ENCODE results near the gene IL1RL1. TPM values are rescaled to one million over a fixed set of nuclear protein-coding genes. Genes with fewer than 3 reads are reported as not detected.
A peak's percentile ranks its signal among the peaks of the same experiment; 100 is the strongest.

Gene IL1RL1
- total RNA-seq, 1 donor from 2014 or later, result not detected

- FAIRE-seq (no peak), DNase-seq (ENCODE audit: low spot score in 2 of 2) (no peak)
Measured at GRCh38 chr2:102334486-102334885, 23.1 kb downstream of the IL1RL1 start.

GRCh38 chr2:102335871-102336366, 24.6 kb downstream of the IL1RL1 start:
- FAIRE-seq, result no peak
- DNase-seq (ENCODE audit: low spot score in 2 of 2), result no peak

- no peak for FAIRE-seq
- DNase-seq (ENCODE audit: low spot score in 2 of 2), result no peak
Measured at GRCh38 chr2:102336502-102336945, 25.2 kb downstream of the IL1RL1 start.

GRCh38 chr2:102337012-102337411, 25.6 kb downstream of the IL1RL1 start:
- no peak for FAIRE-seq
- no peak for DNase-seq (ENCODE audit: low spot score in 2 of 2)

- no peak for FAIRE-seq
Measured at GRCh38 chr2:102337481-102338386, 26.4 kb downstream of the IL1RL1 start.

GRCh38 chr2:102340778-102341177, 29.4 kb downstream of the IL1RL1 start:
- no peak for FAIRE-seq
- DNase-seq (ENCODE audit: low spot score in 2 of 2), result no peak

More at GRCh38 chr2:102337481-102338386, 26.4 kb downstream of the IL1RL1 start:
- no peak for DNase-seq (ENCODE audit: low spot score in 2 of 2)

- FAIRE-seq, result no peak
- no peak for DNase-seq (ENCODE audit: low spot score in 2 of 2)
Measured at GRCh38 chr2:102342888-102343287, 31.5 kb downstream of the IL1RL1 start.

- DNase-seq (ENCODE audit: low spot score in 2 of 2) (no peak), FAIRE-seq (no peak)
Measured at GRCh38 chr2:102344397-102344796, 33.0 kb downstream of the IL1RL1 start.

- no peak for FAIRE-seq
- DNase-seq (ENCODE audit: low spot score in 2 of 2), result no peak
Measured at GRCh38 chr2:102345329-102345920, 34.1 kb downstream of the IL1RL1 start.

GRCh38 chr2:102346381-102347130, 35.2 kb downstream of the IL1RL1 start:
- FAIRE-seq, result no peak
- DNase-seq (ENCODE audit: low spot score in 2 of 2), result no peak

GRCh38 chr2:102350137-102350793, 38.9 kb downstream of the IL1RL1 start:
- DNase-seq (ENCODE audit: low spot score in 2 of 2), result no peak
- FAIRE-seq, result no peak

GRCh38 chr2:102355526-102356380, 44.4 kb downstream of the IL1RL1 start, which contains the start of gene IL18R1:
Gene IL18R1, plus strand, starts transcription at chr2:102355796. Its CDS starts 6,865 bp downstream, at chr2:102362661.
- peak; percentile 47 to 67 for DNase-seq (ENCODE audit: low spot score in 2 of 2)
- no peak for FAIRE-seq

- FAIRE-seq, result no peak
- no peak for DNase-seq (ENCODE audit: low spot score in 2 of 2)
Measured at GRCh38 chr2:102356381-102356712, 45.0 kb downstream of the IL1RL1 start.

GRCh38 chr2:102356741-102357140, 45.4 kb downstream of the IL1RL1 start:
- FAIRE-seq (no peak), DNase-seq (ENCODE audit: low spot score in 2 of 2) (no peak)

- DNase-seq (ENCODE audit: low spot score in 2 of 2), result no peak
Measured at GRCh38 chr2:102357937-102358336, 46.6 kb downstream of the IL1RL1 start.

GRCh38 chr2:102358496-102358895, 47.1 kb downstream of the IL1RL1 start:
- FAIRE-seq, result no peak
- DNase-seq (ENCODE audit: low spot score in 2 of 2), result no peak

More at GRCh38 chr2:102357937-102358336, 46.6 kb downstream of the IL1RL1 start:
- no peak for FAIRE-seq

- DNase-seq (ENCODE audit: low spot score in 2 of 2), result no peak
- no peak for FAIRE-seq
Measured at GRCh38 chr2:102359527-102359926, 48.2 kb downstream of the IL1RL1 start.

GRCh38 chr2:102361632-102362241, 50.4 kb downstream of the IL1RL1 start:
- FAIRE-seq, result no peak

GRCh38 chr2:102365763-102366162, 54.4 kb downstream of the IL1RL1 start:
- no peak for FAIRE-seq
- no peak for DNase-seq (ENCODE audit: low spot score in 2 of 2)

More at GRCh38 chr2:102361632-102362241, 50.4 kb downstream of the IL1RL1 start:
- DNase-seq (ENCODE audit: low spot score in 2 of 2), result no peak
